HEK293 (cell line): Measurements from ENCODE around the gene PFDN1.

ENCODE experiments used
- CTCF ChIA-PET: fragments of 350-600 bp; formaldehyde crosslinking; extraction: SDS; loops from one replicate; lab custom pipeline; 2021; ENCODE audit warnings: antibody characterized with exemption; lab: Yijun Ruan, JAX
- POLR2A ChIA-PET: fragments of 300-600 bp; formaldehyde crosslinking; extraction: SDS; loops from one replicate; lab custom pipeline; 2020; ENCODE audit warnings: antibody characterized with exemption, inconsistent platforms; lab: Yijun Ruan, JAX
- H3K27ac ChIP-seq: fragments of 200-500 bp; sonication (Bioruptor generic); 2 replicates; pipeline ENCODE4 v1.5.1; 2014; ENCODE audit warnings: low read depth, low read length, control low read depth, inconsistent platforms; ENCODE audit errors: extremely low read depth
- H3K36me3 ChIP-seq, 2 experiments: fragments of 200-500 bp in 1 of 2; sonication (Bioruptor generic) in 1 of 2; 1 replicate in 1 of 2; 2 replicates in 1 of 2; pipeline ENCODE4 v1.5.1; 2014 to 2017; ENCODE audit warnings: inconsistent platforms in 2 of 2, low read length in 2 of 2; ENCODE audit not compliant: control insufficient read depth in 2 of 2, insufficient read depth in 1 of 2
- H3K4me1 ChIP-seq: fragments of 200-500 bp; sonication (Bioruptor generic); 2 replicates; pipeline ENCODE4 v1.5.1; 2014; ENCODE audit warnings: mild to moderate bottlenecking, low read length, inconsistent platforms; ENCODE audit not compliant: control insufficient read depth, insufficient read depth
- H3K4me3 ChIP-seq: 2 replicates; pipeline ENCODE4 v1.5.1; 2011; ENCODE audit warnings: low read depth, mild to moderate bottlenecking, control low read depth, low read length, moderate library complexity
- H3K9me3 ChIP-seq: fragments of 200-500 bp; sonication (Bioruptor generic); 2 replicates; pipeline ENCODE4 v1.5.1; 2014; ENCODE audit warnings: low read depth, low read length, inconsistent platforms; ENCODE audit not compliant: control insufficient read depth, insufficient read depth
- ELK4 ChIP-seq: IDR thresholded peaks from 2 replicates; pipeline ENCODE4 v1.6.1; 2011; ENCODE audit warnings: mild to moderate bottlenecking, low read depth, low read length, borderline replicate concordance
- HIC1 ChIP-seq: fragments of 450-650 bp; formaldehyde crosslinking; IDR thresholded peaks from 2 replicates; pipeline ENCODE4 v1.5.1; 2016; ENCODE audit warnings: missing biosample characterization, missing genetic modification characterization
- KLF1 ChIP-seq: fragments of 450-650 bp; formaldehyde crosslinking; IDR thresholded peaks from 2 replicates; pipeline ENCODE4 v1.5.1; 2016; ENCODE audit warnings: missing biosample characterization, missing genetic modification characterization
- MYNN ChIP-seq: fragments of 450-650 bp; formaldehyde crosslinking; IDR thresholded peaks from 2 replicates; pipeline ENCODE4 v1.5.1; 2016; ENCODE audit warnings: missing biosample characterization, missing genetic modification characterization, borderline replicate concordance
- SP7 ChIP-seq: fragments of 450-650 bp; formaldehyde crosslinking; IDR thresholded peaks from 2 replicates; pipeline ENCODE4 v1.5.1; 2016; ENCODE audit warnings: missing biosample characterization, missing genetic modification characterization
- ZIC2 ChIP-seq: fragments of 450-650 bp; formaldehyde crosslinking; IDR thresholded peaks from 2 replicates; pipeline ENCODE4 v1.5.1; 2016; ENCODE audit warnings: missing biosample characterization, missing genetic modification characterization
- ZNF138 ChIP-seq: fragments of 450-650 bp; formaldehyde crosslinking; IDR thresholded peaks from 2 replicates; pipeline ENCODE4 v1.5.1; 2016; ENCODE audit warnings: missing biosample characterization, missing genetic modification characterization, borderline replicate concordance
- ZNF184 ChIP-seq: fragments of 450-650 bp; IDR thresholded peaks from 2 replicates; pipeline ENCODE4 v1.5.1; 2018; ENCODE audit warnings: missing biosample characterization, mild to moderate bottlenecking, missing genetic modification characterization
- ZNF214 ChIP-seq: fragments of 450-650 bp; formaldehyde crosslinking; IDR thresholded peaks from 2 replicates; pipeline ENCODE4 v1.5.1; 2017; ENCODE audit warnings: missing biosample characterization, mild to moderate bottlenecking, missing genetic modification characterization, borderline replicate concordance
- ZNF24 ChIP-seq: fragments of 450-650 bp; formaldehyde crosslinking; IDR thresholded peaks from 2 replicates; pipeline ENCODE4 v1.5.1; 2016; ENCODE audit warnings: missing biosample characterization, missing genetic modification characterization
- ZNF248 ChIP-seq: fragments of 450-650 bp; formaldehyde crosslinking; IDR thresholded peaks from 2 replicates; pipeline ENCODE4 v1.5.1; 2017; ENCODE audit warnings: missing biosample characterization, missing genetic modification characterization
- ZNF292 ChIP-seq: fragments of 450-650 bp; formaldehyde crosslinking; IDR thresholded peaks from 2 replicates; pipeline ENCODE4 v1.5.1; 2016; ENCODE audit warnings: low read depth, missing biosample characterization, missing genetic modification characterization, borderline replicate concordance
- ZNF366 ChIP-seq: fragments of 450-650 bp; formaldehyde crosslinking; conservative IDR thresholded peaks from 2 replicates; pipeline ENCODE4 v1.5.1; 2016; ENCODE audit warnings: missing biosample characterization, missing genetic modification characterization
- ZNF426 ChIP-seq: fragments of 450-650 bp; formaldehyde crosslinking; IDR thresholded peaks from 2 replicates; pipeline ENCODE4 v1.5.1; 2017; ENCODE audit warnings: missing biosample characterization, missing genetic modification characterization, mild to moderate bottlenecking, inconsistent platforms, moderate library complexity
- ZNF558 ChIP-seq: fragments of 450-650 bp; formaldehyde crosslinking; IDR thresholded peaks from 2 replicates; pipeline ENCODE4 v1.5.1; 2016; ENCODE audit warnings: missing biosample characterization, missing genetic modification characterization
- ZNF560 ChIP-seq: fragments of 450-650 bp; formaldehyde crosslinking; IDR thresholded peaks from 2 replicates; pipeline ENCODE4 v1.5.1; 2017; ENCODE audit warnings: missing biosample characterization, missing genetic modification characterization, borderline replicate concordance
- ZNF677 ChIP-seq: fragments of 450-650 bp; IDR thresholded peaks from 2 replicates; pipeline ENCODE4 v1.5.0; 2018; ENCODE audit warnings: missing biosample characterization, mild to moderate bottlenecking, missing genetic modification characterization, moderate library complexity
- ZSCAN23 ChIP-seq: fragments of 450-650 bp; formaldehyde crosslinking; IDR thresholded peaks from 2 replicates; pipeline ENCODE4 v1.5.1; 2016; ENCODE audit warnings: missing biosample characterization, missing genetic modification characterization
- TF ChIP-seq, protein P1 (sequence below): fragments of 450-650 bp; formaldehyde crosslinking; IDR thresholded peaks from 2 replicates; pipeline ENCODE4 v1.5.1; 2016; ENCODE audit warnings: missing biosample characterization, missing genetic modification characterization
- TF ChIP-seq, protein P2 (sequence below): fragments of 450-650 bp; formaldehyde crosslinking; IDR thresholded peaks from 2 replicates; pipeline ENCODE4 v1.5.1; 2016; ENCODE audit warnings: missing biosample characterization, missing genetic modification characterization

PFDN1 gene

DNA sequence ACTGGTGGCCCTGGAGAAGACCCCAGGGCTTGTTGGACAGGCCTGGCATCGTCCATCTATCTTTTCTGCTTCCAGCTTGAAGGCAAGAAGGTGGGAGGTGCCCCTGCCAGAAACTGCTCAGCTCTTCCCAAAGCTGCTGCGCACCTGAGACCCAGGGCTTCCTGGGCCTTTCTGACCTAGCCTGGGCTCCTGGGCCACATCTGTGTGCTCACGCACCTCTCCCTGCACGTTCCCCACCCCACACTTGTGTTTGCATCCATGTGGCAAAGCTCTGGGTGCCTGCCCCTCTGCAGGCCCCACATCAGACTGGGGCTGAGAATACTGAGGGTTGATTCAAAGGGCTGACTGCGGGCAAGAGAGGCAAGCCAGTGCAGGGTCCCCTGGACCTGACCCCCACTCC, 63.4 kb downstream of the PFDN1 start (continued):
- TF ChIP-seq, protein P1, sequence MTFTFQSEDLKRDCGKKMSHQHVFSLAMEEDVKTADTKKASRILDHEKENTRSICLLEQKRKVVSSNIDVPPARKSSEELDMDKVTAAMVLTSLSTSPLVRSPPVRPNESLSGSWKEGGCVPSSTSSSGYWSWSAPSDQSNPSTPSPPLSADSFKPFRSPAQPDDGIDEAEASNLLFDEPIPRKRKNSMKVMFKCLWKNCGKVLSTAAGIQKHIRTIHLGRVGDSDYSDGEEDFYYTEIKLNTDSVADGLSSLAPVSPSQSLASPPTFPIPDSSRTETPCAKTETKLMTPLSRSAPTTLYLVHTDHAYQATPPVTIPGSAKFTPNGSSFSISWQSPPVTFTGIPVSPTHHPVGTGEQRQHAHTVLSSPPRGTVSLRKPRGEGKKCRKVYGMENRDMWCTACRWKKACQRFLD = no peak
- TF ChIP-seq ZNF24 (tag by site-specific recombination) = no peak
- TF ChIP-seq ZNF560 (tag by site-specific recombination) = no peak
- TF ChIP-seq ZNF138 (tag by site-specific recombination) = no peak
- no peak for TF ChIP-seq ZNF366
- TF ChIP-seq KLF1 (tag by site-specific recombination) = no peak
- no peak for TF ChIP-seq MYNN (tag by site-specific recombination)

GRCh38 chr5:140238756-140239155, 64.1 kb downstream of the PFDN1 start:
- ChIA-PET POLR2A (no interaction called here), CTCF (interaction anchor here (0.6 to 14.6 kb wide), 10 partner anchors 7 to 451 kb away, joined by 3 to 660 read pairs (median 9); partner anchors contain the start of genes HBEGF and SLC4A9)
- TF ChIP-seq ZNF248 = no peak
- TF ChIP-seq ZNF214 = no peak
- no peak for TF ChIP-seq HIC1 (tag by site-specific recombination)
- no peak for TF ChIP-seq ZIC2 (tag by site-specific recombination)
- TF ChIP-seq ZNF558 (tag by site-specific recombination) = no peak
- no peak for TF ChIP-seq ZSCAN23 (tag by site-specific recombination)
- no peak for TF ChIP-seq ZNF426 (tag by site-specific recombination)
- TF ChIP-seq, protein P2, sequence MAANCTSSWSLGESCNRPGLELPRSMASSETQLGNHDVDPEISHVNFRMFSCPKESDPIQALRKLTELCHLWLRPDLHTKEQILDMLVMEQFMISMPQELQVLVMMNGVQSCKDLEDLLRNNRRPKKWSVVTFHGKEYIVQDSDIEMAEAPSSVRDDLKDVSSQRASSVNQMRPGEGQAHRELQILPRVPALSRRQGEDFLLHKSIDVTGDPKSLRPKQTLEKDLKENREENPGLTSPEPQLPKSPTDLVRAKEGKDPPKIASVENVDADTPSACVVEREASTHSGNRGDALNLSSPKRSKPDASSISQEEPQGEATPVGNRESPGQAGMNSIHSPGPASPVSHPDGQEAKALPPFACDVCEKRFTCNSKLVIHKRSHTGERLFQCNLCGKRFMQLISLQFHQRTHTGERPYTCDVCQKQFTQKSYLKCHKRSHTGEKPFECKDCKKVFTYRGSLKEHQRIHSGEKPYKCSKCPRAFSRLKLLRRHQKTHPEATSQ (tag by site-specific recombination) = no peak
- TF ChIP-seq ELK4 = no peak
- TF ChIP-seq SP7 (tag by site-specific recombination) = no peak
- TF ChIP-seq ZNF292 (tag by site-specific recombination) = no peak
- TF ChIP-seq ZNF184 (tag by site-specific recombination) = no peak
- no peak for TF ChIP-seq ZNF677 (tag by site-specific recombination)

More at GRCh38 chr5:140238756-140239155, 64.1 kb downstream of the PFDN1 start:
- H3K27ac ChIP-seq = no peak overlapping the region
- peaks cover 0 to 10% of the 10 kb centered on the region in 2 experiments; a peak in 1 of 3 replicates for H3K36me3 ChIP-seq
- H3K4me1 ChIP-seq = peaks cover 14% of the 10 kb centered on the region
- no peak overlapping the region for H3K4me3 ChIP-seq
- no peaks in the 10 kb centered on the region for H3K9me3 ChIP-seq
